GM23338 (cell line): Measurements from ENCODE around the gene SENP3.

ENCODE experiments used
- CREB1 ChIP-seq: fragments of 250-450 bp; sonication (Bioruptor Pico); IDR thresholded peaks from 2 replicates; pipeline ENCODE4 v1.5.0; 2020; ENCODE audit warnings: low read depth, mild to moderate bottlenecking, moderate library complexity
- CTCF ChIP-seq, 2 experiments: fragments of 200-600 bp in 1 of 2; sonication (generic) in 1 of 2; conservative IDR thresholded peaks; 2 replicates each; pipeline versions ENCODE4 v1.5.1 to v1.6.1; 2016 to 2017; ENCODE audit warnings: antibody characterized with exemption in 2 of 2, low read depth in 2 of 2, mild to moderate bottlenecking in 2 of 2, moderate library complexity in 1 of 2
- EZH2 ChIP-seq: fragments of 200-600 bp; sonication (generic); IDR thresholded peaks from one replicate; pipeline ENCODE4 v1.8.0; 2017; ENCODE audit warnings: antibody characterized with exemption, mild to moderate bottlenecking, low read depth; ENCODE audit not compliant: unreplicated experiment
- EZH2phosphoT487 ChIP-seq: fragments of 200-600 bp; sonication (generic); IDR thresholded peaks from one replicate; pipeline ENCODE4 v1.8.1; 2018; ENCODE audit warnings: antibody characterized with exemption; ENCODE audit not compliant: unreplicated experiment
- NANOG ChIP-seq: IDR thresholded peaks from 2 replicates; pipeline ENCODE4 v1.6.1; 2016; ENCODE audit warnings: antibody characterized with exemption, borderline replicate concordance
- POLR2AphosphoS5 ChIP-seq: IDR thresholded peaks from 2 replicates; pipeline ENCODE4 v1.6.1; 2016; ENCODE audit warnings: antibody characterized with exemption, low read depth
- REST ChIP-seq: IDR thresholded peaks from one replicate; pipeline ENCODE4 v1.6.1; 2018; ENCODE audit warnings: antibody characterized with exemption; ENCODE audit not compliant: unreplicated experiment
- STAT1 ChIP-seq: IDR thresholded peaks from one replicate; pipeline ENCODE4 v1.6.1; 2016; ENCODE audit warnings: antibody characterized with exemption; ENCODE audit not compliant: unreplicated experiment
- ZNF114 ChIP-seq: fragments of 250-450 bp; sonication (Bioruptor Pico); IDR thresholded peaks from 2 replicates; pipeline ENCODE4 v1.5.0; 2020; ENCODE audit warnings: mild to moderate bottlenecking, moderate library complexity

- TF ChIP-seq CTCF (conservative IDR thresholded peaks at IDR 0.05; ENCODE audit: low read depth in 2 of 2) (no peak), EZH2 (no peak), POLR2AphosphoS5 (no peak; the same call in 1 of the 2 replicates), EZH2phosphoT487 (no peak), REST (no peak), STAT1 (no peak), NANOG (no peak), ZNF114 (no peak), CREB1 (no peak)
Observed at GRCh38 chr17:7574176-7574953, 12.6 kb downstream of the SENP3 start.
